Activated CD4-positive, alpha-beta T cell treated with anti-CD3 and anti-CD28 coated beads for 1 hour (primary cell): ENCODE measurements around the gene HGS.
A peak's percentile ranks its signal among the peaks of the same experiment; 100 is the strongest.

ENCODE experiments used
- DNase-seq: peaks from one replicate; pipeline ENCODE4 v3.0.0-alpha.2; 2020

HGS gene, protein sequence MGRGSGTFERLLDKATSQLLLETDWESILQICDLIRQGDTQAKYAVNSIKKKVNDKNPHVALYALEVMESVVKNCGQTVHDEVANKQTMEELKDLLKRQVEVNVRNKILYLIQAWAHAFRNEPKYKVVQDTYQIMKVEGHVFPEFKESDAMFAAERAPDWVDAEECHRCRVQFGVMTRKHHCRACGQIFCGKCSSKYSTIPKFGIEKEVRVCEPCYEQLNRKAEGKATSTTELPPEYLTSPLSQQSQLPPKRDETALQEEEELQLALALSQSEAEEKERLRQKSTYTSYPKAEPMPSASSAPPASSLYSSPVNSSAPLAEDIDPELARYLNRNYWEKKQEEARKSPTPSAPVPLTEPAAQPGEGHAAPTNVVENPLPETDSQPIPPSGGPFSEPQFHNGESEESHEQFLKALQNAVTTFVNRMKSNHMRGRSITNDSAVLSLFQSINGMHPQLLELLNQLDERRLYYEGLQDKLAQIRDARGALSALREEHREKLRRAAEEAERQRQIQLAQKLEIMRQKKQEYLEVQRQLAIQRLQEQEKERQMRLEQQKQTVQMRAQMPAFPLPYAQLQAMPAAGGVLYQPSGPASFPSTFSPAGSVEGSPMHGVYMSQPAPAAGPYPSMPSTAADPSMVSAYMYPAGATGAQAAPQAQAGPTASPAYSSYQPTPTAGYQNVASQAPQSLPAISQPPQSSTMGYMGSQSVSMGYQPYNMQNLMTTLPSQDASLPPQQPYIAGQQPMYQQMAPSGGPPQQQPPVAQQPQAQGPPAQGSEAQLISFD

DNA sequence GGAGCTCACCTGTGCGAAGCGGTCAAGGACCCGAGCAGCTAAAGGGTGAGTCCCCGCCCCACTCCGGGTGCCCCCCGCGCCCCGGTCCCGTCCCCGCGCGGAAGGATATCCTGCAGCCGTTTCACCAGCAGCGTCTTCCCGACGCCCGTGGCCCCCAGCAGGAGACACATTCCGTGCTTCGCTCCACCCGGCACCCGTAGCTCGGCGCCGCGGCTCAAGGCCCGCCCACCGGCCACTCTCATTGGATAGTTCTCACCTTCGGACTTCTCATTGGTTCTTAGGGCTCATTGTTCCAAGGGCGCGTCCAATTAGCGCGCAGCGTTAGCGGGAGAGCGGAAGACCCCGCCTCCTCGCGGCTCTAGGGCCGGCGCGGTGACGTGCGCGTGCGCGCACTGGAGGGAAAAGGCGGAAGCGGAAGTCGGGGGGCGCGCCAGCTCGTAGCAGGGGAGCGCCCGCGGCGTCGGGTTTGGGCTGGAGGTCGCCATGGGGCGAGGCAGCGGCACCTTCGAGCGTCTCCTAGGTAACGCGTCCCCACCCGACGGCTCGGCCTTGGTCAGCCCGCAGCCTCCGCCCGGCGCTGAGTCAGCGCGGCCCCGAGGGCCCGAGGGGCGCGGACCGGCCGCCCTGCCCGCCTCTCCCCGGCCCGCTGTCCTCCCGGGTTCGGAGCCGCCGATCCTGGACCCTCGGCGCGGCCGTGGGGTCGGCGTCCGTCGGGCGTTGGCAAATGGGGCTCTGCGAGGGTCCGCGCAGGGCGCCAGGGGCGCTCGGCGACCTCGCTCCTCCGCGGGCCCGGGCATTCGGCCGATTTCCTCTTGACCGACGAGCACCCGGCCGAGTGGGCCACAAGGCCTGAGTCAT lies at the start of gene HGS, which contains the start of gene ARL16:
Gene HGS (plus strand): TSS at position 428 of the 858 bp plus-strand sequence. CDS start 56 bp downstream, at position 484.
Gene ARL16 (minus strand): TSS at position 214 of the 858 bp plus-strand sequence. CDS start 44 bp downstream, at position 170.
- DNase-seq, result peak; percentile 97

DNA sequence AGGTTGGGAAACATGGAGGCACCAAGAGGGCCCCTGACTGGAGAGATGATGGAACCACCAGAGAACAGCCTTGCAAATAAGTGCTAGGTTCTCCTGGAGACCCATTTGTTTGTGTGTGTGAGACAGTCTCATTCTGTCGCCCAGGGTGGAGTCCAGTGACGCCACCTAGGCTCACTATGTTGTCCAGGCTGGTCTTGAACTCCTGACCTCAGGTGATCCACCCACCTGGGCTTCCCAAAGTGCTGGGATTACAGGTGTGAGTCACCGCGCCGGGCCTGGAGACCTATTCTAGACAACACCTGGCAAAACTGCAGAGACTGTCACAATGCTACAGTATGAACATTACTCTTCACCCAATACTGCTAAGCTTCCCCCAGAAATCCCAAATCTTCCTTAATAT lies 48.4 kb upstream of the HGS start:
- no peak for DNase-seq

DNA sequence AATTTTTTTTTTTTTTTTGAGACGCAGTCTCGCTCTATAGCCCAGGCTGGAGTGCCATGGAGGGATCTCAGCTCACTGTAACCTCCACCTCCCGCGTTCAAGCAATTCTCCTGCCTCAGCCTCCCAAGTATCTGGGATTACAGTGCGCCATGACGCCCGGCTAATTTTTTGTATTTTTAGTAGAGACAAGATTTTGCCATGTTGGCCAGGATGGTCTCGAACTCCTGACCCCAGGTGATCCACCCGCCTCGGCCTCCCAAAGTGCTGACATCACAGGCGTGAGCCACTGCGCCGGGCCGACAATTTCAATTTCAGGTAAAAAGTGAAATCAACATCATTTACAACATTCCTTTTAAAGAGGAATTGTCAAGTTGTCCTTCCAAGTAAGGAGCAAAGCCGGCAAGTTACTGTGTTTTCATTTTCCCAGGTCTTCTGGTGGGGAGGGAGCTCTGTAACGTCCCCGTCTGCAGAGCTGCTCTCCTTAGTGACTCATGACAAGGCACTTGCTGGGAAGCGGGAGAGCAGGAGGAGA lies 47.8 kb upstream of the HGS start:
- no peak for DNase-seq

DNA sequence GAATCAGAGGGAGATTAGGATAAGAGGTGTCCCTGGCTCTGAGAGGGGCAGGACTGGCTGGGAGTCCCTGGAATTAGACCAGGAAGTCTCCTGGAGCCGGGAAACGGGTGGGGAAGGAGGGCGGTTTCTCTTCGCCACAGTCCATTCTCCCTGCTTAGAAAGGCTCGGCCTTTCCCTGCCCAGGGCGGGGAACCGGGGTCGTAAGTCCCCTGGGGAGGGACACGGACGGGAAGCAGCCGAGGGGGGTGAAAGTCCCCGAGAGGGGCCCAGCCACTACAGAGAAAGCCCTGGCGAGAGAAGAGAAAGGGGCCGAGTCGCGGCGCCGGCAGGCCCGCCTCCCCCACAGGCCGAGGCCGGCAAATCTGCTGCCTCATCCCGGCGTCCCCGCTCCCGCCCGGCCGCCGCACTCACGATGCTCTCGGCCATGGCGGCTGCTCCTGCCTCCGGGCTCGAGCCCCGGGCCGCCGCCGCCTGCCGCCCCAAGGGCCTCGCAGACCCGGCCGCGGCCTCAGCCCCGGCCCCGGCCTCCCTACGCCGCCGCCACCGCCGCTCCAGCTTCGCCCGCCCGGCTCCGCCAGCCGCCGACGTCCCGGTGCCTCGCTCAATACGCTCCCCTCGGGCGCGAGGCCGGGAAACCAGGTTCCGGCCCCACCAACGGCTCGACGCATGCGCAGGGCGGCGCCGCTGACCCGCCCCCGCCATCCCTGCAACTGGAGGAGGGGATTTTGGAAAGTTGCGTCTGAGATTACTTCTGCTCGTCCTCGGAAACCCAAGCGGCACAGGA lies 47.1 kb upstream of the HGS start, which contains the start of the genes NPLOC4 and TSPAN10:
Gene NPLOC4 (minus strand): TSS at position 608 of the 784 bp plus-strand sequence. CDS start 182 bp downstream, at position 426.
Gene TSPAN10 (plus strand): TSS at position 692 of the 784 bp plus-strand sequence. CDS start 5,217 bp downstream, outside the sequence.
- DNase-seq, result peak; percentile 81

DNA sequence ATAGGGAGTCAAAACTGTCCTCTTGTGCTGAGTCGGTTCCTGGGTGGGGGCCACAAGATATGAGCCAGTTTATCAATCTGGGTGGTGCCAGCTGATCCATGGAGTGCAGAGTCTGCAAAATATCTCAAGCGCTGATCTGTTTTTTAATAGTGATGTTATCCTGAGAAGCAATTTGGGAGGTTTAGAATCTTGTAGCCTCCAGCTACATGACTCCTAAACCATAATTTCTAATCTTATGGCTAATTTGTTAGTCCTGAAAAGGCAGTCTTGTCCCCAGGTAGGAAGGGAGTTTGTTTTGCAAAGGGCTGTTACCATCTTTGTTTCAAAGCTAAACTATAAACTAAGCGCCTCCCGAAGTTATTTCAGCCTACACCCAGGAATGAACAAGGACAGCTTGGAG lies 45.1 kb upstream of the HGS start:
- no peak for DNase-seq

DNA sequence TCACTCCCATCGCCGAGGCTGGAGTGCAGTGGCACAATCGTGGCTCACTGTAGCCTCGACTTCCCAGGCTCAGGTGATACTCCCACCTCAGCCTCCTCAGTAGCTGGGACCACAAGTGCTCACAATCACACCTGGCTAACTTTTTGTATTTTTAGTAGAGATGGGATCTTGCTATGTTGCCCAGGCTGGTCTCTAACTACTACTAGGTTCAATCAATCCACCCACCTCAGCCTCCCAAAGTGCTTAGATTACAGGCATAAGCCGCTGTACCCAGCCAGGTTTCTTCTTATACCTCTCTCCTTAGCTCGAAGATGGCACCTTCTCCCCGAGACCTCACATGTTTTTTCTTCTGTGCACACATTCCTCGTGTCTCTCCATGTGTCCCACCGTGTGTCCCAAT lies 43.8 kb upstream of the HGS start:
- DNase-seq, result no peak

DNA sequence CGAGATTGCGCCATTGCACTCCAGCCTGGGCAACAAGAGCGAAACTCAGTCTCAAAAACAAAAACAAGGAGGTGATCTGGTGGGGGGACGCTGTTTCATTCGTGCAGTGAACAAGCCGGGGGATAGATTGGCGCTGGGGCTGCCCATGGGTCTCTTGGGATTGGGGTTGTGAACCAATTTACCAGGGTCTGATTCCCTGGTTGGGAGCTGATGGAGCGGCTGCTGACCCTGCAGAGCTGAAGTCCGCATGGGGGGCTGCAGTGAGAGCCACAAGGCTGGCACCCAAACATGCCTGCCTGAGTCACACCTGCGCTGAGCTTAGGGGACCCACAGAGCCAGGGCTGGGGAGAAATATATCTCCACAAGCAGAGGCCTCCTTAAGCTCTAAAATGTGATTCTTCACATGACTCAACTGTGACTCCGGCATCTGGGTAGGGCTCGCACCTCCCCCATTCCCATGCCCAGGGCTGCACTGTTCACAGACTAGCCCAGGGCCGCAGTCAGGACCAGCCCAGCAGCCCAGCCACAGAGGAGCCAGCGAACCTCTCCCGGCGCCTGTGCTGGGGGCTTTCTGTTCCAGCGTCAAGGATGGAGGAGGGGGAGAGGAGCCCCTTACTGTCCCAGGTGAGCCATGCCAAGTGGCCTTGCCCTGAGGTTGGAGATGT lies 41.9 kb upstream of the HGS start:
- no peak for DNase-seq

DNA sequence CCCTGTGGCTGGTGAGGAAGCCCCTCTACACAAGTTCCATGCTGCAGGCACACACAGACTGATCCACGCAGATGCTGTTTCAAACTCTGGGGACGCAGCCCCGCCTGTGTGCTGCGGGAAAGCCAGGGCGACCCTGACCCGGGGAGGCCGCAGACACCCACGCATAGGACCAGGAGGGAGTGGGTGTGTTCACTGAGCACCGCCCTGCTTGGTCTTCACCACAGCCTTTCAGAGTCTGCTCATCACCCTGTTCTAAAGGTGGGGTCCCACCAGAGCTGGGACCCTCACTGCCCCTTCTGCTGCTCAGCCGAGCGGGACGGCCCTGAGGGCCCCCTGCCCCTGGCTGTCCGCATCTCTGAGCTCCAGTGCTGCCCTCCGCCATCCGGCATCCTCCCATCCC lies 39.3 kb upstream of the HGS start:
- DNase-seq, result no peak

DNA sequence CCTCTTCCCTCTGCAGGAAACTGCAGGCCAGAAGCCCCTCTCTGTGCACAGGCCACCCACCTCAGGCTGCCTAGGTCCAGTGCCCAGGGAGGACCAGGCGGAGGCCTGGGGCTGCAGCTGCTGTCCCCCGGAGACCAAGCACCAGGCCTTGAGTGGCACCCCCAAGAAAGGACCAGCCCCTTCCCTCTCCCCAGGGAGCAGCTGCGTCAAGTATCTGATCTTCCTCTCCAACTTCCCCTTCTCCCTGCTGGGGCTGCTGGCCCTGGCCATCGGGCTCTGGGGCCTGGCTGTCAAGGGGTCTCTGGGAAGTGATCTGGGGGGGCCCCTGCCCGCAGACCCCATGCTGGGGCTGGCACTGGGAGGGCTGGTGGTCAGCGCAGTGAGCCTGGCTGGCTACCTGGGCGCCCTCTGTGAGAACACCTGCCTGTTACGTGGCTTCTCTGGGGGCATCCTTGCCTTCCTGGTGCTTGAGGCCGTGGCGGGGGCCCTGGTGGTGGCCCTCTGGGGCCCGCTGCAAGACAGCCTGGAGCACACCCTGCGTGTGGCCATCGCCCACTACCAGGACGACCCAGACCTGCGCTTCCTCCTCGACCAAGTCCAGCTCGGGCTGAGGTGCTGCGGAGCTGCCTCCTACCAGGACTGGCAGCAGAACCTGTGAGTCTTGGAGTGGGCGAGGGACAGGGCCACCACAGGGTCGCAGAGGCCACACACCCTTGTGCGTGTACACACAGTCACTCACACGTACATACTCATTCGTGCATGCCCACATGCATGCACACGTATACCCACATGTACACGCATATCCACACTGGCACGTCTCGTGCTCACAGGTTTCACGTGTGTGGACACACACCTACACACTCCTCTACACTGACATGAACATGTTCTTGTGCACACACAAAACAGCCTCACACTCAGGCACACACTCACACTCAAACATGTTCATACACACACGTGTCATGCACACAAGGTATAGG lies 38.5 kb upstream of the HGS start:
- no peak for DNase-seq

DNA sequence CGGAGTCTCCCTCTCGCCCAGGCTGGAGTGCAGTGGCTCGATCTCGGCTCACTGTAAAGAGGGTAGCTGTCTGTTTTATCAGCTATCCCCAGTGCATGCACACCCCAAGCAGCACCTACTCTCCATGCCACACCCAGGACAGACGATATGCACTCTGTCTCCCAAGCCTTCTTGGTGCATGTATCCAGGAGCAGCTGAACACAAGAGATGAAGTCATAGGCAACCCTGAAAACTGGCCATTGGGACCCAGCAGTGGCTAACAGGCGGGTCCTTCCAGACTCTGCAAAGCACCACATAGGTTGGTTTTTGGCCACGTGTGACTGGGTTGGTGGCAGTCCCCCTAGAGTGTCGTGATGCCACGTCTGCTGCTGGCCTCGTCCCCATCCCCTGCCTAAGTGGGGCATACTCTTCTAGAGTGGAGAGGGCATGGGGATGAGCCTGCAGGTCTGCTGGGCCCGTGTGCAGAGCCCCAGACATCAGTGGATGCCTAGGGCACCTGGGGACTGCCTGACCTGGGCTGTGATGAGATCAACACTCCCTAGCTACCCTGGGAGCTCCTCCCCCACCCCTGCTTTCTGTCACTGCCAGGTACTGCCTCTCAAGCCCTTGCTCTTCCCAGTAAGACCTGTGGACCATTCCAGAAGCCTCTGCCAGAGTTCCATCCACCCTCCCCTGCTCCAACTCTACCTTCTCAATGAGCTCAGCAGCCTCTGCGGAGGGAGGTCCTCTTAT lies 36.8 kb upstream of the HGS start:
- no peak for DNase-seq

DNA sequence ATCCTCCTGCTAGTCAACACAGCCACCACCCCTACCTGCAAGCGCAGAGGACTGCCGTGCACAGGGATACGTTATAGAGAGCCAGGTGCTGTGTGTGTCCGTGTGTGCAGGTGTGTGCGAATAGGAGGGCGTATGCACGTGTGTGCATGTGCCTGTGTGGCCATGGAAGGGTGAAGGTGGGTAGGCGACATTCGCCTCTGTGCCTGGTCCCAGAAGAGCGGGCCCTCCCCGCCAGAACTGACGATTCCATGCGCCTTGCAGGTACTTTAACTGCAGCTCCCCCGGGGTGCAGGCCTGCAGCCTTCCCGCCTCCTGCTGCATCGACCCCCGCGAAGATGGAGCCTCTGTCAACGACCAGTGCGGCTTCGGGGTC lies 36.2 kb upstream of the HGS start:
- DNase-seq, result no peak

DNA sequence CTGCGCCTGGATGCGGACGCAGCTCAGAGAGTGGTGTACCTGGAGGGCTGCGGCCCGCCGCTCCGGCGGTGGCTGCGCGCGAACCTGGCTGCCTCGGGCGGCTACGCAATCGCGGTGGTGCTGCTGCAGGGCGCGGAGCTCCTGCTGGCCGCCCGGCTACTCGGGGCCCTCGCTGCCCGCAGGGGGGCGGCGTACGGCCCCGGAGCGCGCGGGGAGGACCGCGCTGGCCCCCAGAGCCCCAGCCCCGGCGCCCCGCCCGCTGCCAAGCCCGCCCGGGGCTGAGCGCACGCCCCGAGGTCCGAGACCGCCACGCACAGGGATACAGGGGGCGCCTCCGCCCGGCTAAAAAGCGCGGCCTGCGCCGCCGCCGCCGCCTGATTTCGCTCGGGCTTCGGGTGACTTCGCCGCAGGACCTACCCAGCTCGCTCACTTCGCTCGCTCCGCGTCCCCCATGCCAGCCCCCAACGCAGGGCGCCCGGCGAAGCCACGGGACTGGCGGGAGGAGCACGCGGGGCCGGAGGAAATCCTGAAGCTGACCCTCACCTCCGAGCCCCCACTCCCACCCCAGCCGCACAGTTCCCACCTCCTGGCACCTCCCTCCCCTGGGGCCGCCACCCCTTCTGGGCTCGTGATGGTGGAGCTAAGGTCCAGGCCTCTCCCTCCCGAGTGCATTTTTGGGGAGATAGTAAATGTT lies 35.7 kb upstream of the HGS start:
- no peak for DNase-seq

DNA sequence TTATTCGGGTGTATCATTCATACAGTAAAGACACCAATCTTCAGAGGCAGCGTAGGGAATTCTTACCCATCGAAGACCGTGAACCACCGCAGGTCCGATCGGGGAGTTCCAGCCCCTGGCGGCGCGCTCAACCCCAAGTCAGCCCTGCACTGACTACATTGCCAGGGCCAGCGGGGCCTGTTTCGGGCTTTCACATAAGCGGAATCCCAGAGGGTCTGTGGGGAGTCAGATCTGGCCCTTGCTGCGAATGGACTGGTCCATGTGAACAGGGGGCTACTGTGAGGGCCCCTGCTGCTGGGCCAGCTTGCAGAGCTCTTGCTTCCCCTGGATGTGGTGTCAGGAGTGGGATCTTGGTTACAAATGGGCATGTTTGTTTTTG lies 35.1 kb upstream of the HGS start:
- no peak for DNase-seq

DNA sequence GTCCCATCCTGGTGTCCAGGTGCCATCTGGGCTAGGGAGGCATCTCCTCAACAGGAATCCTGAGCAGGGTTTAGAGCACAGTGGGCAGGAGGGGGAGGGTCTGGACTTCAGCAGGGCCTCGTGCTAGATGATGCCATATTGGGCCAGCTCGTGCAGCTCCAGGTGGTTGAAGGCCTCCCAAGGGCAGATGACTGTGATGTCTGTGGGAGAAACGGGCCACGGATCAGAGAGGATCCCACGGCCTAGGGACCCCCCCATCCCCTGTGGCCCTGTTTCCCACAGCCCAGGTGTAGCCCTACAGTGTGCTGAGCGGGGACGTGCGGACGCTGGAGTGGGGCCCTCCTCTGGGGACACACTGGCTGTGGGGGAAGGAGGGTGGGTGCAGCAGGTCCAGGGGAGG lies 32.9 kb upstream of the HGS start:
- DNase-seq, result no peak

DNA sequence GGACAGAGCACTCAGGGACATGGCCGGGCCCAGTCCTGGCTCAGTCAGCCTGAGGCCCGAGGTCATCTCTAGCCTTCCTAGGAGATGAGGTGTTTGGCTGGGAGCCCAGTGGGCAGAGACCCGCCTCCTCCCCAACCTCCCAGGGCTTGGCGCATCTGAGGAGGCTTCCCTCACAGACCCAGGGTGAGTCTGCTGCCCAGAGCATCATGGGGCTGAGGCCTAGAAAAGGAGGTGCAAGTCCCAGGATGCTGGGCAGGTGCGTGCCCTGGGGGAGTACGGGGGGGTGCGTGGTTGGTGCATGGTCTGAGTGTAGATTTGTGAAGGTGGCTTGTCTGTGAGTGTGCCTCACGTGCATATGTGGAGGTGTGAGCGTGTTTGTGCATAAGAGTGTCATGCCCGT lies 32.1 kb upstream of the HGS start:
- no peak for DNase-seq

DNA sequence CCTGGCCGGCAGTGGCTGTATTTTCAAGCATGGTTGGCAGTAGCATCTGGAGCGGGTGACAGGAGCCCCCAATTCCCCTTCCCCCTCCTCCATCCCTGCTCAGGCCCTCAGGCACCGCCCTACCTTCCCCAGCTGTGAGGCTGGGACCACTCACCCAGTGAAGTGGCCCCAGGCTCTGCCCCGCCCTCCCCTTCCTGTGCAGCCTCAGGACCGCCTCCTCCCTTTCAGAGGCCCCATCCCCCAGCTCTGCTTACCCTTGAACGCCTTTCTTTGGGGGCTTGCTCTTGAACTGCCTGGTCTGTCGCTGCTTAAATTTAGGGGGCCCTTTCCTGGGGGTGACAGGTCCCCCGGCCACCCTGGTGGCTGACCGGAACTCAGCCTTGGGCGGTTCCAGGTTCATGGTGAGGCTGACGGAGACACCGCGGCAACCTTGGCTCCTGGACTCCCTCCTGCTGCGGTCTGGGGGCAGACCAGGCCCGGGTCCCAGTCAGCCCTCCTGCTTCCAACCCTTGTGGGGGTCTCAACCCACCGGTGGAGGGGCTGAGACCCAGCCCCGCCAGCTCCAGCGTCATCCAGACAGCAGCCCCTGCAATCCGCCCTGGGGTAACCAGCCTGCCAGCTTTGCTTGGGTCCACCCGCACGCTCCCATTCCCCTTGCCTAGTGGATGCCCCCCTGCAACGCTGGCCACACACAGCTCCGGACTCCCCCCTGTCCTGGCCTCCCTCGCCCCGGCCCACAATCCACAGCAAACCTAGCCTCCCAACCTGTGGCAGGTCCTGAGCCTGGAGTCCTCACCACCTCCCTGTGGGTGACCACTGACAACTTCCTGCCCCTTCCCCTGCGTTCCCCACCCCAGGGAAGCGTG lies 30.7 kb upstream of the HGS start:
- DNase-seq, result no peak

DNA sequence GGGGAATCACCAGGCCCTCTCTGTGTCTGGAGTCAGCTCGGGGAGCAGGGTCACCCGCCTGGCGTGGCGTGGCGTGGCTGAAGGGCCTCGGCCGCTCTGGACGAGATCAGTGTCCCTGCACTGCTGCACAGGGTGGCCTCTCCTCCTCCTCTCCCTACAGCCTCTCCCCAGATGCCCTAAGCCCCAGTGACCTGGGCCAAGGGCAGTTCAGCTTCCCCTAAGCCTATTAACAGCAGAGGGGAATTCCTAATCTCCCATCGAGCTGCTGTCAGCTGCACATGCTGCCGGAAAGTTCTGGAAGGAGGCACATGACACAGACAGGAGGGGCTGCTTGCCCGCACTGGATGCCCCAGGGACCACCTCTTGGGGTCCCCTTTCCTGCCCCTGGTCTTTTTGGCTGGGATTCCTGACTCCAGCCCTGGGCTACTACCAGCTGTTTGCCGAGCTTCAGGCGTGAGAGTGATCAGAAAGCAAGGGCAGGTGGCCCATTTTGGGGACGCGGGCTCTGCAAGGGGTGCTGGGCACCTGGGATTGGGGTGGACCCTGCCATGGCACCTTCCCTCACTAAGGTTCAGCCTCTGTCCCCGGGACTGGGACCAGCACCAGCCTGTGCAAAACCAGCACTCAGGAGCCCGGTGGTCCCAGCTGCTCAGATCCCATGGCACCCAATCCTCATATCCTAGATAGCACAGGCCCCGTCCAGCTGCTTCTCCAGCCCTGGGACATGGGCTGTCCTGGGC lies 28.3 kb upstream of the HGS start:
- no peak for DNase-seq
